Bronchial epithelial cell (primary cell): ENCODE data around the gene GAST. TPM values are rescaled to one million over a fixed set of nuclear protein-coding genes. Genes with fewer than 3 reads are reported as not detected.

ENCODE experiments used
- DNase-seq: peaks from one replicate; pipeline ENCODE4 v3.0.0-alpha.2; 2010; ENCODE audit warnings: low read depth
- FAIRE-seq: peaks from 2 replicates; lab custom pipeline; 2011; peaks lifted over from hg19 to GRCh38; lab: Jason Lieb, UNC
- H3K27me3 ChIP-seq: 2 replicates; pipeline ENCODE4 v1.5.1; 2011; ENCODE audit warnings: low read length; ENCODE audit not compliant: control insufficient read depth, insufficient read depth
- H3K36me3 ChIP-seq: 2 replicates; pipeline ENCODE4 v1.5.1; 2011; ENCODE audit warnings: low read length; ENCODE audit not compliant: control insufficient read depth, insufficient read depth
- H3K4me3 ChIP-seq: 2 replicates; pipeline ENCODE4 v1.5.1; 2011; ENCODE audit warnings: mild to moderate bottlenecking, low read depth, low read length, control low read depth
- total RNA-seq: library from RNA; depleted of rRNA; stranded (reverse); fragments of >200 nt; gene quantifications from 2 replicates; pipeline ENCODE4 v1.2.1, GENCODE V29; 2014
- TF ChIP-seq, protein P1 (sequence below): IDR thresholded peaks from 2 replicates; pipeline ENCODE4 v1.5.1; 2011; ENCODE audit warnings: mild to moderate bottlenecking, moderate library complexity, low read length, control low read depth, inconsistent platforms; ENCODE audit not compliant: insufficient read depth, severe bottlenecking

Gene GAST
- total RNA-seq, 1 donor from 2014 or later: not detected

DNA sequence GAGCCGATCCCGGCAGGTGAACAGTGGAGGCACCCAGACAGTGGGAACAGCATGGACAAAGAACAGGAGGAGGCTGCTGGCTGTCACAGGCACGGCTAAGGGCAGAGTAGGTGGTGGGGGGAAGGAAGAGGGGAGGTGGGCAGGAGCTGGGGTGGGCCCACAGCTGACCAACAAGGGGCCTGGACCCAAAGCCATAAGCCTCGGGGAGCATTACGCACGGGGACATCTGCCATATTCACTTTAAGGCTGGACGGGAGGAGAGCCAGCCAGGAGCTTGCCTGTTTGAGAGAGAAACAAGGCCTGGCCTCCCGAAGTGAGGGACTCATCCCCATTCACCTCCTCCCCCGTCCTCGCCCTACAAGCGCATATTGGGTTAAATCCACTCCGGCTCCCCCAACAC is 41.9 kb downstream of the GAST start:
- Histone ChIP-seq H3K4me3 (no peak overlapping the region), H3K36me3 (peaks cover 36% of the 10 kb centered on the region), H3K27me3 (no peaks in the 10 kb centered on the region)
- TF ChIP-seq, protein P1, sequence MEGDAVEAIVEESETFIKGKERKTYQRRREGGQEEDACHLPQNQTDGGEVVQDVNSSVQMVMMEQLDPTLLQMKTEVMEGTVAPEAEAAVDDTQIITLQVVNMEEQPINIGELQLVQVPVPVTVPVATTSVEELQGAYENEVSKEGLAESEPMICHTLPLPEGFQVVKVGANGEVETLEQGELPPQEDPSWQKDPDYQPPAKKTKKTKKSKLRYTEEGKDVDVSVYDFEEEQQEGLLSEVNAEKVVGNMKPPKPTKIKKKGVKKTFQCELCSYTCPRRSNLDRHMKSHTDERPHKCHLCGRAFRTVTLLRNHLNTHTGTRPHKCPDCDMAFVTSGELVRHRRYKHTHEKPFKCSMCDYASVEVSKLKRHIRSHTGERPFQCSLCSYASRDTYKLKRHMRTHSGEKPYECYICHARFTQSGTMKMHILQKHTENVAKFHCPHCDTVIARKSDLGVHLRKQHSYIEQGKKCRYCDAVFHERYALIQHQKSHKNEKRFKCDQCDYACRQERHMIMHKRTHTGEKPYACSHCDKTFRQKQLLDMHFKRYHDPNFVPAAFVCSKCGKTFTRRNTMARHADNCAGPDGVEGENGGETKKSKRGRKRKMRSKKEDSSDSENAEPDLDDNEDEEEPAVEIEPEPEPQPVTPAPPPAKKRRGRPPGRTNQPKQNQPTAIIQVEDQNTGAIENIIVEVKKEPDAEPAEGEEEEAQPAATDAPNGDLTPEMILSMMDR: no peak
- no peak for DNase-seq
- FAIRE-seq: no peak

- Histone ChIP-seq H3K27me3 (no peaks in the 10 kb centered on the region), H3K4me3 (no peak overlapping the region), H3K36me3 (peaks cover 69% of the 10 kb centered on the region)
- no peak for DNase-seq
- FAIRE-seq: peak; percentile 60
- TF ChIP-seq, protein P1: no peak
Measured at GRCh38 chr17:41758601-41759000, 46.5 kb downstream of the GAST start.

GRCh38 chr17:41760878-41761277 is 48.7 kb downstream of the GAST start:
- peak; percentile 68 for FAIRE-seq
- TF ChIP-seq, protein P1: no peak
- H3K36me3 ChIP-seq: peaks cover 70% of the 10 kb centered on the region
- H3K27me3 ChIP-seq: no peaks in the 10 kb centered on the region
- no peak for DNase-seq
- no peak overlapping the region for H3K4me3 ChIP-seq

DNA sequence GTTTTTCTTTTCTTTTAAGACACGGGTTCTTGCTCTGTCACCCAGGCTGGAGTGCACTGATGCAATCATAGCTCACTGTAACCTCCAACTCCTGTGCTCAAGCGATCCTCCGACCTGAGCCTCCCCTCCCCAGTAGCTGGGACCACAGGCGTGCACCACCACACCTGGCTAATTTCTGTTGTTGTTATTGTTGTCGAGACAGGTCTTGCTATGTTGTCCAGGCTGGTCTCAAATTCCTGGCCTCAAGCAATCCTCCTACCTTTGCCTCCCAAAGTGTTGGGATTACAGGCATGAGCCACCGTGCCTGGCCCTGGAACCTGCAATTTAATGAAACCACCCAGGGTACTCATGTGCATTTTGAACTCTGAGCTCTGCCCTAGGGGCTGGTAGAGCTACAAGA is 50.3 kb downstream of the GAST start:
- no peaks in the 10 kb centered on the region for H3K27me3 ChIP-seq
- peaks cover 75% of the 10 kb centered on the region for H3K36me3 ChIP-seq

DNA sequence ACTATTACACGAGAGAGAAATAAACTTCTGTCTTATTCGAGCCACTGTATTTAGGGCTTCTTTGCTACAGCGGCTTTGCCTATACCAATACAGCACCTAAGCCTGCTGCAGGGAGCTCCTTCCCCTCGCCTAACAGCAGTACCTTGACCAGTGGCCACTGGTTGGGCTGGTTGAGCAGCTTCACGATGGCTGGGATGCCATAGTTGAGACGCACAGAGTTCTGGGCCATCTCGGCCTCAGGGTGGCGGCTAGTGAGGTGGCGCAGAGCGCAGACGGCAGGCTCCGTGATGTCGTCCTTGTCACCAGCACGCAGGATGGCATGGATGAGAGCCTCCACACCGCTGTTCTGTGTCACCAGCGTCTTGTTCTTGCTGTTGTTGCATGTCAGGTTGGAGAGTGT is 50.7 kb downstream of the GAST start:
- peaks cover 75% of the 10 kb centered on the region for H3K36me3 ChIP-seq
- no peak for DNase-seq
- H3K4me3 ChIP-seq: no peak overlapping the region
- no peaks in the 10 kb centered on the region for H3K27me3 ChIP-seq
- no peak for FAIRE-seq
- TF ChIP-seq, protein P1: no peak

More for the DNA sequence above, 50.3 kb downstream of the GAST start:
- no peak overlapping the region for H3K4me3 ChIP-seq
- DNase-seq: no peak
- FAIRE-seq: peak; percentile 47
- TF ChIP-seq, protein P1: no peak

DNA sequence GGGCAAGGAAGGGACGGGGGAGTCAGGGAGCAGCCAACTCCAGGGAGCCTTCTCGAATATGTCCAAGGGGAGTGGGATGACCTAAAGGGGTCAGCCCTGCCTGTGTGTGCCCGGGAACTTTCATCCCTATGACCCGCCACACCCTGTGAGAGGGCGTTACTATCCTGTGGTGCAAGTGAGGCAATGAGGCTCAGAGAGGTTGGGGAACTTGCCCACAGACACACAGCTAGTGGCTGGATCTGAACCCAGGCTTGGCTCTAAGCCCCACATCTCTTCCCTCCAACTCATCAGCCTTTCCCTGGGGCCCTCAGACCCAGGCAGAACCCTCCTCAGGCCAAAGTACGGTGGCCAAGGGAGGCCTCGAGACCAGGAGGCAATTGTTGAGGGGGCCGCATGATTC is 51.2 kb downstream of the GAST start:
- TF ChIP-seq, protein P1: no peak
- DNase-seq: no peak
- Histone ChIP-seq H3K27me3 (no peaks in the 10 kb centered on the region), H3K36me3 (peaks cover 72% of the 10 kb centered on the region), H3K4me3 (no peak overlapping the region)
- FAIRE-seq: no peak
